ENCODE results near the gene SPIB.

SPIB gene

DNA sequence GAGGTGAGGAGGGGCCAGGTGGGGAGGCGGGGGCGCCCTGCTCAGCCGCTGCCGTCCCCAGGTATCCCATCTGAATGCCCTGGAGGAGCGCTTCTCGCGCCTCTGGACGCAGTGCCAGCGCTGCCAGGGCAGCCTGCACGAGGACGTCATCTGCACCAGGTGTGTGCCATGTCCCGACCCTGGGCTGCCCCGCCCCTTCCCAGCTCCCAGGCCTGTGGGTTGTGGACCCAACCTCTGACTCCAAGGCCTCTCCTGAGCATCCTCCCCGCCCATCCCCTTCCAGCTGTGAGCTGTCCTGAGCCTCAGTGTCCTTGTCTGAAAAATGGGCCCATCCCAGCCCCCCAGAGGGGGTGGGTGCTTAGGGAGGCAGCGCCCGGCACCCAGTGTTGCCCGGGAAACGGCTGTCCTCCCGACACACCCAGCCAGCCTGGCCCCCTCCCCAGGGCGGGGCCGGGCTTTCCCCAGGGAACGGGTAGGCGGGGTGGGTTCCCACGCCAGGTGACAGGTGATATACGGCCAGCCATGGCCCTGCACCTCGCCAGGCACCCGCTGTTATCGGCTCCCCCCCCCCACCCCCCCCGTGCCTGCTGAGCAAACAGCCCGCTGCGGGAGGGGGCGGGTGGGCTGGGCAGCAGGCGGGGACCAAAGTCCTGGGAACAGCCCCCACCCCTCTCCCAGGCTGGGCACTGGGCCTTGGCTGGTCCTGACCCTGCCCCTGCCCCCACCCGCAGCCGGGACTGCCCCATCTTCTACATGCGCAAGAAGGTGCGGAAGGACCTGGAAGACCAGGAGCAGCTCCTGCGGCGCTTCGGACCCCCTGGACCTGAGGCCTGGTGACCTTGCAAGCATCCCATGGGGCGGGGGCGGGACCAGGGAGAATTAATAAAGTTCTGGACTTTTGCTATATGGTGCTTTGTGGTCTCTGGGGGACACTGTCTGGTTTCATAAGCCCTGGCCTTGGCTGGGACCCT, 1.3 kb upstream of the SPIB start:
- ChIA-PET POLR2A (no interaction called here), CTCF (no interaction called here)
- no peak for DNase-seq (ENCODE audit: low read depth, low spot score)
- TF ChIP-seq, protein P1, sequence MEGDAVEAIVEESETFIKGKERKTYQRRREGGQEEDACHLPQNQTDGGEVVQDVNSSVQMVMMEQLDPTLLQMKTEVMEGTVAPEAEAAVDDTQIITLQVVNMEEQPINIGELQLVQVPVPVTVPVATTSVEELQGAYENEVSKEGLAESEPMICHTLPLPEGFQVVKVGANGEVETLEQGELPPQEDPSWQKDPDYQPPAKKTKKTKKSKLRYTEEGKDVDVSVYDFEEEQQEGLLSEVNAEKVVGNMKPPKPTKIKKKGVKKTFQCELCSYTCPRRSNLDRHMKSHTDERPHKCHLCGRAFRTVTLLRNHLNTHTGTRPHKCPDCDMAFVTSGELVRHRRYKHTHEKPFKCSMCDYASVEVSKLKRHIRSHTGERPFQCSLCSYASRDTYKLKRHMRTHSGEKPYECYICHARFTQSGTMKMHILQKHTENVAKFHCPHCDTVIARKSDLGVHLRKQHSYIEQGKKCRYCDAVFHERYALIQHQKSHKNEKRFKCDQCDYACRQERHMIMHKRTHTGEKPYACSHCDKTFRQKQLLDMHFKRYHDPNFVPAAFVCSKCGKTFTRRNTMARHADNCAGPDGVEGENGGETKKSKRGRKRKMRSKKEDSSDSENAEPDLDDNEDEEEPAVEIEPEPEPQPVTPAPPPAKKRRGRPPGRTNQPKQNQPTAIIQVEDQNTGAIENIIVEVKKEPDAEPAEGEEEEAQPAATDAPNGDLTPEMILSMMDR (IDR thresholded peaks at IDR 0.05; ENCODE audit: insufficient read depth, low read length, missing control alignments) = no peak
- H3K4me3 ChIP-seq (ENCODE audit: low read depth, low read length) = no peak overlapping the region

DNA sequence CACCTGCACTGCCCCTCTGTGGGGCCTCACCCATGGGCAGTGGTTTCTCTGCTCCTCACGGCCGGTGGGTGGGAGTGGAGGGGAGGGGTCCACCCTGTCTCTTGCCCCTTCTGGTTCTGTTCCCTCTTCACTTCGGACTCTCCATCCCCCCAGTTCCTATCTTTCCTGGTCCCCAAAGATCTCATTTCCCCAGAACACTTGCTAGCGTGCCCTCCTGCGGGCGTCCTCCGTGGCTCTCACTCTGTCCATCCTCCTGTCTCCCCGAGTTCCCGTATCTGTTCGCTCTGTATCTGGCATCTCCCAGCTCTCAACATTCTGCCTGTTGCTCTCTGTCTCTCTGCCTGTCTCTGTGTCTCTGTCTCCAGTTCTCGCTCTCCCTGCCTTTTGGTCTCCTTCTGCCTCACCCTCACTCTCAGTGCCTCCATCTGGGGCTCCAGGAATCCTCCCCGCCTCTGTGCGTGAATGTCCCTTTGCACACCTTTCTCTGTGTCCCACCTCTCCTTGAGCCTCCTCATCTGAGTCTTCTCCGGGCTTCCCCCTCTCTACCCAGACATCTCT, 363 bp downstream of the SPIB start:
- CTCF ChIA-PET = interaction anchor here (1.3 kb wide), 1 partner anchor 50 kb away, joined by 3 read pairs; no protein-coding TSS in a partner anchor
- TF ChIP-seq, protein P1 (IDR thresholded peaks at IDR 0.05; ENCODE audit: insufficient read depth, low read length, missing control alignments) = no peak
- H3K4me3 ChIP-seq (ENCODE audit: low read depth, low read length) = no peak overlapping the region
- DNase-seq (ENCODE audit: low read depth, low spot score) = no peak
- POLR2A ChIA-PET = no interaction called here

DNA sequence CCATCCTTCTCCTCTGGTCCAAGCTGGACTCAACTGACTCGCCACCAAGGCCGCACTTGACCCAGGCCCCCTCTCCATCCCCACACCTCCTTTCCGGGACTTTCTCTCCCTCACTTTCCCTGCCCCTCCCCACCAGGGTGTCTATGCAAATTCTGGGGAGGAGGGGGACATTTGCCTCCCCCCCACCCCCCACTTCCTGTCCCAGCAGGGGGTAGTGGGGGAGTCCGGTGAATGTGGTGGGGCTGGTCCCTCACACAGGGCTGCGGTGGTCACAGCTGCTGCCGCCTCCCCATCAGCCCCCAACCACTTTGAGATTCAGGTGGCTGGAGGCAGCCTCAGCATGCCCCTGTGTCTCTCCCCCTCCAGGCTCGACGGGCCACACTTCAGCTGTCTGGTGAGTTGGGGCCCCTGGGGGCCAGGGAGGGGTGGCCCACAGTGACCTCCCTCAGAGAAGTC, 870 bp downstream of the SPIB start:
- H3K4me3 ChIP-seq (ENCODE audit: low read depth, low read length) = no peak overlapping the region
- CTCF ChIA-PET = interaction anchor here (1.3 kb wide), 1 partner anchor 51 kb away, joined by 3 read pairs; no protein-coding TSS in a partner anchor
- POLR2A ChIA-PET = no interaction called here
- no peak for DNase-seq (ENCODE audit: low read depth, low spot score)
- TF ChIP-seq, protein P1 (IDR thresholded peaks at IDR 0.05; ENCODE audit: insufficient read depth, low read length, missing control alignments) = no peak

DNA sequence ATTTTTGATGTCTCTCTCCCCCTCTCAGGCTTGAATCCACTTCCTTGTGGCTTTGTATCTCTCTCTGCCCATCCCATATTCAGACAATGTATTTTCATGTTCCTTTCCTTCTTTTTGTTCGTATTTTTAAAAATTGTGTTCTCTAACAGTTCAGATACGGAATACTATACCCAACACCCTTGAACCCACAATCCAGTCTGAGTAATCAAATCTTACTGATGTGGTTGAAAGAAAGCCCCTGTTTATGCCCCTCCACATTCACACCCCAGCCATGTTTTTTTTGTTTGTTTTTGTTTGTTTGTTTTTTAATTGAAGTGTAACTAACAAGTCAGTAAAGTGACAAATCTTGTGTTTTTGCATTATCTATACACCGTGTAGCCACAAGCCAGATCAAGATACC, 1.4 kb downstream of the SPIB start:
- TF ChIP-seq, protein P1 (IDR thresholded peaks at IDR 0.05; ENCODE audit: insufficient read depth, low read length, missing control alignments) = no peak
- ChIA-PET CTCF (interaction anchor here (1.3 to 1.6 kb wide), 2 partner anchors 8 to 51 kb away, joined by 3 read pairs; no protein-coding TSS in a partner anchor), POLR2A (no interaction called here)
- DNase-seq (ENCODE audit: low read depth, low spot score) = no peak
- H3K4me3 ChIP-seq (ENCODE audit: low read depth, low read length) = no peak overlapping the region

DNA sequence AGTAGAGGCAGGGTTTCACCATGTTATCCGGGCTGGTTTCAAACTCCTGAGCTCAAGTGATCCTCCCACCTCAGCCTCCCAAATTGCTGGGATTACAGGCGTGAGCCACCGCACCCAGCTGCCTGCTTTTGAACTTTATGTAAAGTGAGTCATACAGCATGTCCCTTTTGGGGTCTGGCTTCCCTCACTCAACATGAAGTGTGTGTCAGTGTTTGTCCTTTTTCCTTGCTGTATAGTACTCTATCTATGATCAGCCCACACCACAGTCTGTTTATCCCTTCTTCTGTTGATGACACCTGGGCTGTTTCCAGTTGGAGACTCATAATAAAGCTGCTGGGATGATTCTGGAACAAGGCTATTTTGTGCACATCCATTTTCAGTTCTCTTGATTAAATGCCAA, 2.1 kb downstream of the SPIB start:
- ChIA-PET POLR2A (no interaction called here), CTCF (interaction anchor here (1.6 kb wide), 1 partner anchor 8 kb away, joined by 3 read pairs; no protein-coding TSS in a partner anchor)
- no peak for DNase-seq (ENCODE audit: low read depth, low spot score)
- H3K4me3 ChIP-seq (ENCODE audit: low read depth, low read length) = no peak overlapping the region
- TF ChIP-seq, protein P1 (IDR thresholded peaks at IDR 0.05; ENCODE audit: insufficient read depth, low read length, missing control alignments) = no peak

Data from AG04449 (cell line).